Psoas muscle (tissue), 8 donors: Measurements from ENCODE around the gene CDKL2. TPM values are rescaled to one million over a fixed set of nuclear protein-coding genes. Genes with fewer than 3 reads are reported as not detected.

Source experiments
- ATAC-seq, 4 donors: fragments of 200-7000 bp; cut with Tn5 transposase; one replicate each; pipeline ENCODE4 v1.9.1; 2020; ENCODE audit warnings: moderate library complexity in 3 of 4, mild to moderate bottlenecking in 2 of 4
- DNase-seq, 2 donors: peaks; one replicate each; pipeline ENCODE4 v3.0.0-alpha.2; 2020
- H3K27ac ChIP-seq: fragments of 200-600 bp; one replicate; pipeline ENCODE4 v1.8.0; 2022
- H3K27me3 ChIP-seq, 3 donors: fragments of 200-600 bp in 1 of 3; one replicate each; pipeline versions ENCODE4 v1.6.1 to v1.8.0; 2013 to 2022; ENCODE audit warnings: low read length in 2 of 3, mild to moderate bottlenecking in 2 of 3, moderate library complexity in 1 of 3; ENCODE audit not compliant: insufficient read depth in 3 of 3
- H3K36me3 ChIP-seq, 2 donors: fragments of 200-600 bp in 1 of 2; one replicate each; pipeline versions ENCODE4 v1.6.1 to v1.8.0; 2013 to 2022; ENCODE audit warnings: low read depth in 1 of 2, mild to moderate bottlenecking in 1 of 2, moderate library complexity in 1 of 2; ENCODE audit not compliant: insufficient read depth in 1 of 2
- H3K4me1 ChIP-seq: fragments of 200-600 bp; one replicate; pipeline ENCODE4 v1.8.0; 2022
- H3K4me3 ChIP-seq: fragments of 200-600 bp; one replicate; pipeline ENCODE4 v1.8.0; 2022; ENCODE audit warnings: mild to moderate bottlenecking
- H3K9me3 ChIP-seq: fragments of 200-600 bp; one replicate; pipeline ENCODE4 v1.8.0; 2022
- CTCF ChIP-seq: fragments of 200-600 bp; IDR thresholded peaks from one replicate; pipeline ENCODE4 v1.8.0; 2022; ENCODE audit warnings: antibody characterized with exemption
- WGBS, 3 donors: extraction: QIAGEN DNeasy Blood & Tissue Kit; methylation state at CpG; one replicate each; pipeline versions ENCODE4 v1.1.6 to v1.1.7; 2013; 5-methylcytosine and 5-hydroxymethylcytosine counted together
- intact Hi-C, 2 donors: fragments of 100-400 bp; cut with DNase I; formaldehyde crosslinking; loops; one replicate each; pipeline versions ENCODE4 v1.11.0 to v1.14.2; 2022
- polyA plus RNA-seq, 3 donors: library from polyadenylated mRNA; stranded (reverse); fragments of 200-250 nt; gene quantifications; one replicate each; pipeline ENCODE4 v1.2.3, GENCODE V29; 2013
- total RNA-seq, 4 donors: library from RNA; stranded (reverse); fragmentation: NEBNext Ultra II Directional in 2 of 4; extraction: Animal tissue kit (Norgen Biotek cat#: 25700) in 2 of 4; gene quantifications; one replicate each; pipeline versions ENCODE4 v1.2.1 to v1.2.4, GENCODE V29; 2021 to 2023
- donor health status: healthy with polysubstance abuse.
- donor health status: DM: no; HTN: no; CAD: no; lungs with moderate emphysema.
- donor health status: Bipolar disorder and iron deficiency.
- donor health status: healthy.
- donor health status: DM: yes; HTN: yes; CAD: no.
- donor health status: DM: no; HTN: no; CAD: no.
- donor health status: DM: no; HTN: no; CAD: no.
- donor health status: DM: yes; HTN: yes; CAD: no.

The CDKL2 gene
- total and polyA plus RNA-seq, 7 donors = 0.30 to 0.40 TPM; not detected in 5

- H3K27ac ChIP-seq = no peak overlapping the region
- intact Hi-C loops = loop anchor here (5.0 to 10.0 kb wide), 5 partner anchors 68 to 301 kb away; partner anchors contain the start of gene USO1 (in 1 of the 2)
These were observed 23.6 kb upstream of the CDKL2 start for GRCh38 chr4:75653845-75654503.

GRCh38 chr4:75644095-75644494 lies 13.8 kb upstream of the CDKL2 start:
- no peak for ATAC-seq
- intact Hi-C loops = no loop called here
- WGBS, 3 donors = 63 to 80% (median 63%) methylated on average over 4 of the region's 4 CpGs
- Histone ChIP-seq H3K36me3 (peaks cover 8 to 73% of the 10 kb centered on the region in 2 donors), H3K27me3 (no peaks in the 10 kb centered on the region), H3K4me1 (no peaks in the 10 kb centered on the region), H3K4me3 (no peak overlapping the region), H3K9me3 (no peaks in the 10 kb centered on the region), H3K27ac (no peak overlapping the region)
- no peak for TF ChIP-seq CTCF
- no peak for DNase-seq

More at GRCh38 chr4:75653845-75654503, 23.6 kb upstream of the CDKL2 start:
- TF ChIP-seq CTCF = peak; percentile 49
- peak; percentile 48 to 77 (median 66) for ATAC-seq
- Histone ChIP-seq H3K4me3 (no peak overlapping the region), H3K36me3 (peaks cover 2 to 98% of the 10 kb centered on the region in 2 donors), H3K4me1 (no peaks in the 10 kb centered on the region), H3K9me3 (no peaks in the 10 kb centered on the region), H3K27me3 (no peaks in the 10 kb centered on the region)
- no peak for DNase-seq
- 64 to 85% (median 70%) methylated on average over 2 of the region's 2 CpGs for WGBS, 3 donors

- H3K4me3 ChIP-seq = no peak overlapping the region
- H3K9me3 ChIP-seq = no peaks in the 10 kb centered on the region
- no peak for TF ChIP-seq CTCF
- peaks cover 8 to 69% of the 10 kb centered on the region in 2 donors for H3K36me3 ChIP-seq
- 49 to 69% (median 56%) methylated on average over 3 of the region's 3 CpGs for WGBS, 3 donors
- H3K27me3 ChIP-seq = no peaks in the 10 kb centered on the region
- intact Hi-C loops = no loop called here
- DNase-seq (no peak), ATAC-seq (no peak)
- no peaks in the 10 kb centered on the region for H3K4me1 ChIP-seq
- H3K27ac ChIP-seq = no peak overlapping the region
These were observed 13.3 kb upstream of the CDKL2 start for GRCh38 chr4:75643651-75644050.

GRCh38 chr4:75639124-75639695 lies 8.9 kb upstream of the CDKL2 start:
- ATAC-seq (peak in 1 of 4 donors; percentile 38), DNase-seq (no peak)
- H3K27me3 ChIP-seq = no peaks in the 10 kb centered on the region
- 95 to 98% (median 96%) methylated on average over 7 of the region's 7 CpGs for WGBS, 3 donors
- intact Hi-C loops = no loop called here
- H3K27ac ChIP-seq = no peak overlapping the region
- H3K9me3 ChIP-seq = no peaks in the 10 kb centered on the region
- no peaks in the 10 kb centered on the region for H3K4me1 ChIP-seq
- no peak overlapping the region for H3K4me3 ChIP-seq
- TF ChIP-seq CTCF = no peak
- peaks cover 0 to 24% of the 10 kb centered on the region in 2 donors for H3K36me3 ChIP-seq
